Cardiac muscle cell (in vitro differentiated cells and primary cell): Measurements from ENCODE around the gene MECP2. TPM values are rescaled to one million over a fixed set of nuclear protein-coding genes. Genes with fewer than 3 reads are reported as not detected.
"Not testable (repeated sequence)": the region's sequence is repeated elsewhere in the genome, so short reads cannot be mapped to it uniquely, and the experiment has no call there.

Source experiments
- DNase-seq, 2 donors: peaks; one replicate each; pipeline versions ENCODE4 v3.0.0 to v3.0.0-alpha.2; 2010 to 2017; ENCODE audit warnings: low read depth in 1 of 2, low spot score in 1 of 2
- H3K27ac ChIP-seq: fragments of 200-600 bp; sonication (generic); 2 replicates; pipeline ENCODE4 v1.5.1; 2016
- H3K27me3 ChIP-seq: fragments of 200-600 bp; sonication (generic); 2 replicates; pipeline ENCODE4 v1.6.0; 2016; ENCODE audit warnings: control low read depth
- H3K36me3 ChIP-seq: fragments of 200-600 bp; sonication (generic); 2 replicates; pipeline ENCODE4 v1.5.1; 2016; ENCODE audit warnings: control low read depth
- H3K4me1 ChIP-seq: fragments of 200-600 bp; sonication (generic); 2 replicates; pipeline ENCODE4 v1.8.1; 2017; ENCODE audit warnings: low read depth, mild to moderate bottlenecking, mixed run types
- H3K4me3 ChIP-seq: fragments of 200-600 bp; sonication (generic); 2 replicates; pipeline ENCODE4 v1.5.1; 2016; ENCODE audit warnings: mild to moderate bottlenecking
- H3K9me3 ChIP-seq: fragments of 200-600 bp; sonication (generic); 2 replicates; pipeline ENCODE4 v1.5.1; 2017; ENCODE audit warnings: low read depth, mild to moderate bottlenecking, control low read depth
- polyA plus RNA-seq: library from polyadenylated mRNA; unstranded; fragments of >200 nt; fragmentation: Nextera tagmentation; extraction: Ambion mirVana; gene quantifications from 2 replicates; pipeline ENCODE4 v1.2.1, GENCODE V29; 2016
- total RNA-seq: library from RNA; depleted of rRNA; stranded (reverse); fragments of >200 nt; gene quantifications from 2 replicates; pipeline ENCODE4 v1.2.3, GENCODE V29; 2016
- TF ChIP-seq, protein P1 (sequence below): IDR thresholded peaks from 2 replicates; pipeline ENCODE4 v1.5.1; 2012; ENCODE audit warnings: low read depth, mild to moderate bottlenecking, low read length

The MECP2 gene
- total and polyA plus RNA-seq, 2 experiments from 2014 or later = 17.9 to 64.5 TPM

GRCh38 chrX:153984351-153985178 lies 113.0 kb downstream of the MECP2 start:
- Histone ChIP-seq H3K36me3 (no peaks in the 10 kb centered on the region), H3K9me3 (no peaks in the 10 kb centered on the region), H3K27me3 (no peaks in the 10 kb centered on the region), H3K4me1 (no peaks in the 10 kb centered on the region), H3K4me3 (no peak overlapping the region), H3K27ac (no peak overlapping the region)
- TF ChIP-seq, protein P1, sequence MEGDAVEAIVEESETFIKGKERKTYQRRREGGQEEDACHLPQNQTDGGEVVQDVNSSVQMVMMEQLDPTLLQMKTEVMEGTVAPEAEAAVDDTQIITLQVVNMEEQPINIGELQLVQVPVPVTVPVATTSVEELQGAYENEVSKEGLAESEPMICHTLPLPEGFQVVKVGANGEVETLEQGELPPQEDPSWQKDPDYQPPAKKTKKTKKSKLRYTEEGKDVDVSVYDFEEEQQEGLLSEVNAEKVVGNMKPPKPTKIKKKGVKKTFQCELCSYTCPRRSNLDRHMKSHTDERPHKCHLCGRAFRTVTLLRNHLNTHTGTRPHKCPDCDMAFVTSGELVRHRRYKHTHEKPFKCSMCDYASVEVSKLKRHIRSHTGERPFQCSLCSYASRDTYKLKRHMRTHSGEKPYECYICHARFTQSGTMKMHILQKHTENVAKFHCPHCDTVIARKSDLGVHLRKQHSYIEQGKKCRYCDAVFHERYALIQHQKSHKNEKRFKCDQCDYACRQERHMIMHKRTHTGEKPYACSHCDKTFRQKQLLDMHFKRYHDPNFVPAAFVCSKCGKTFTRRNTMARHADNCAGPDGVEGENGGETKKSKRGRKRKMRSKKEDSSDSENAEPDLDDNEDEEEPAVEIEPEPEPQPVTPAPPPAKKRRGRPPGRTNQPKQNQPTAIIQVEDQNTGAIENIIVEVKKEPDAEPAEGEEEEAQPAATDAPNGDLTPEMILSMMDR = no peak
- no peak for DNase-seq

DNA sequence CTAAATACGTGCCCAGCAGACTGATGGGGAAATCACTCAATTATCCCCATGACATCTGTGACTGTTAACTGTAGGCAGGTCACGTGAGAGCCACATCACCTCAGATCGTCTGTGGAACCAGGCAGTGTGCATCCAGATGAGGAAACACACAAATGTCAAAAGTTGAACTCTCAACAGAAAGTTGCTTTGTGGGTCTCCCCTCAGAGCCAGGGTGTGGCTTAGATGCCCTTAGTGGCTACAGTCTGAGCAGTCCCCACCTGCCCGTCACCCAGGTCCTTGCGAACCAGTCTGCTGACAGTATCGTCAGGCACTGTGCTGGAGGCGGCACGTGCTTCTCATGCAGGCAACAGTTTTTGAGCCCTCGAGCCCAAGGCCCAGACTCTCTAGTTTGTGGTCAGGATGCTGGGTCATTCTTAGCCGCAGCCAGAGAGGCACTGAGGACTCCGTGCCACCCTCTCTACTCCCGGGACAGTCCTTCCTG lies 114.2 kb downstream of the MECP2 start:
- Histone ChIP-seq H3K9me3 (no peaks in the 10 kb centered on the region), H3K27ac (no peak overlapping the region), H3K27me3 (no peaks in the 10 kb centered on the region), H3K4me1 (no peaks in the 10 kb centered on the region), H3K36me3 (no peaks in the 10 kb centered on the region), H3K4me3 (no peak overlapping the region)
- no peak for DNase-seq
- TF ChIP-seq, protein P1 = no peak

DNA sequence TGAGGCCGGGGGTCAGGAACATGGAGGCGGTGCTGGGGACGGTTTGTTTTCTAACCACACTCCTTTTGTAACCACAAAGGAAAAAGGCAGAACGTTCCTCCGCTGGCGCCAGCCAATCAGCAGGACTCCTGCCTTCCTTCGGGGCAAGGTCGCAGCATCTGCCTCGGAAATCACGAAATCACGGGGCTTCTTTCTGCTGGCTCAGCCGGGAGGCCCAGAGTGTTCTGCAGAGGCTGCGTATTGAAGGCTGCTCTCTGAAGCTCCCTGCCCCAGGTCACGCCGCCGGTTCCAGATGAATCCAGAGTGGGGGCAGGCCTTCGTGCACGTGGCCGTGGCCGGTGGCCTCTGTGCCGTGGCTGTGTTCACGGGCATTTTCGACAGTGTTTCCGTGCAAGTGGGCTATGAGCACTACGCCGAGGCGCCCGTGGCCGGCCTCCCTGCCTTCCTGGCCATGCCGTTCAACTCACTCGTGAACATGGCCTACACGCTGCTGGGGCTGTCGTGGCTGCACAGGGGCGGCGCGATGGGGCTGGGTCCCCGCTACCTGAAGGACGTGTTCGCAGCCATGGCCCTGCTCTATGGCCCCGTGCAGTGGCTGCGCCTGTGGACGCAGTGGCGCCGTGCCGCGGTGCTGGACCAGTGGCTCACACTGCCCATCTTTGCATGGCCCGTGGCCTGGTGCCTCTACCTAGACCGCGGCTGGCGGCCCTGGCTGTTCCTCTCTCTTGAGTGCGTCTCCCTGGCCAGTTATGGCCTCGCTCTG lies 115.6 kb downstream of the MECP2 start:
- H3K4me3 ChIP-seq = no peak overlapping the region
- TF ChIP-seq, protein P1 = no peak
- H3K9me3 ChIP-seq = no peaks in the 10 kb centered on the region
- no peaks in the 10 kb centered on the region for H3K36me3 ChIP-seq
- no peak overlapping the region for H3K27ac ChIP-seq
- no peak for DNase-seq
- H3K27me3 ChIP-seq = no peaks in the 10 kb centered on the region
- H3K4me1 ChIP-seq = no peaks in the 10 kb centered on the region

GRCh38 chrX:153981231-153981630 lies 116.3 kb downstream of the MECP2 start:
- Histone ChIP-seq H3K4me3 (no peak overlapping the region), H3K27me3 (no peaks in the 10 kb centered on the region), H3K27ac (no peak overlapping the region), H3K4me1 (no peaks in the 10 kb centered on the region), H3K9me3 (no peaks in the 10 kb centered on the region), H3K36me3 (no peaks in the 10 kb centered on the region)
- DNase-seq = no peak
- TF ChIP-seq, protein P1 = no peak

DNA sequence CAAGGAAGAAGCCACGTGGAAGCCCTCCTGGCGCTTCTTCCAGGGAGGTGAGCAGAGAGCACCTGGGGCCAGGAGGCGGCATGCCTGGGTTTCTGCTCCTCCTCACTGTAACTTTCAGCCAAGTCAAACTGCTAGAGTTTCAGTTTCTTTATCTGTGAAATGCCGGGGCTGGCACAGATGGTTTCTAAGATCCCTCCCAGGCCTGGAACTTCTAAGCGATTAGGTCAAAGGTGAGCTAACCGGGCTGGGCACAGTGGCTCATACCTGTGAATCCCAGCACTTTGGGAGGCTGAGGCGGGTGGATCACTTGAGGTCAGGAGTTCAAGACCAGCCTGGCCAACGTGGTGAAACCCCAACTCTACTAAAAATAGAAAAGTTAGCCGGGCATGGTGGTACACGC lies 117.1 kb downstream of the MECP2 start:
- not testable (repeated sequence) for H3K4me3 ChIP-seq, H3K9me3 ChIP-seq, H3K4me1 ChIP-seq, H3K27ac ChIP-seq, H3K36me3 ChIP-seq, H3K27me3 ChIP-seq, DNase-seq
